Measurements from ENCODE around the gene ACAP3.

ACAP3 gene

DNA sequence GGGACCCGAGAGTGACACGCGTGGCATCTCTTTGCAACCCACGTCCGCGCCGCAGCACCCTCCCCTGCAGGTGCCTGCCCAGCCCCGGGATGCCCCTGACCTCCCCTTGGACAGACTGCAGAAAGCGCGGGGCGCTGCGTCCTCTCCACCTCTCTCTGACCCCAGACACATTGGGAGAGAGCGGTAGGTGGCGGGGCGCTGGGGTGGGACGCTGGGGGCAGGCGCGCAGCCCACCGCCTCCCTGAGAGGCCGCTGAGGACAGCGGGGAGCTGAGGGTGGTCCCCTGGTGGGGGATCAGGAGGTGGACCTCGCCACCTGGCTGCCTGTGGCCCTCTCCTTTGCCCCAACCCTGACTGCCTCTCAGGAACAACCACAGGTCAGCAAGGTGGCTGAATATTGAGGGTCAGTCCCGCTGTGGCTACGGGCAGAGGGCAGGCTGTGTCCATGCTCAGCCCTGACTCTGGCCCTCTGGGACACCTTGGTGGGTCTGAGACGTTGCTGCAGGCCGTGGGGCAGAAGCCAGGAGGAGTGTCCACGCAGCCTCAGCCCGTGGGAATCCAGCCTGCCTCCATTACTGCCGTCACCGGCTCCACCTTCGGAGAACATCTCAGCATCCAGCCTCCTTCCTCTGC, 33.3 kb downstream of the ACAP3 start:
- no peak for DNase-seq
- Histone ChIP-seq H3K4me3 (ENCODE audit: low read length) (peak overlapping the region; percentile 97), H4K20me1 (ENCODE audit: insufficient read depth, low read length) (no peaks in the 10 kb centered on the region; the same call in 1 of the 2 replicates), H3K27ac (ENCODE audit: low read length) (no peak overlapping the region), H3K27me3 (replicated peaks; ENCODE audit: insufficient read depth, low read length) (no peaks in the 10 kb centered on the region; the same call in 1 of the 2 replicates), H3K4me1 (ENCODE audit: low read length) (peaks cover 10% of the 10 kb centered on the region), H3K79me2 (ENCODE audit: low read length) (peaks cover 40% of the 10 kb centered on the region), H3F3A (ENCODE audit: insufficient read depth, low read length) (no peaks in the 10 kb centered on the region), H3K9me3 (replicated peaks; ENCODE audit: insufficient read depth, low read length) (no peaks in the 10 kb centered on the region), H3K9ac (ENCODE audit: low read length) (peak overlapping the region; percentile 60), H3K36me3 (replicated peaks; ENCODE audit: insufficient read depth, low read length) (no peaks in the 10 kb centered on the region), H3K4me2 (ENCODE audit: low read depth, low read length) (peak overlapping the region; percentile 100), H2AFZ (ENCODE audit: low read length) (peak overlapping the region; percentile 92), H3K9me2 (replicated peaks; ENCODE audit: insufficient read depth, low read length) (no peaks in the 10 kb centered on the region)
- TF ChIP-seq EZH2 (optimal IDR thresholded peaks at IDR 0.05; ENCODE audit: low read depth, low read length) = no peak
- TF ChIP-seq, protein P1, sequence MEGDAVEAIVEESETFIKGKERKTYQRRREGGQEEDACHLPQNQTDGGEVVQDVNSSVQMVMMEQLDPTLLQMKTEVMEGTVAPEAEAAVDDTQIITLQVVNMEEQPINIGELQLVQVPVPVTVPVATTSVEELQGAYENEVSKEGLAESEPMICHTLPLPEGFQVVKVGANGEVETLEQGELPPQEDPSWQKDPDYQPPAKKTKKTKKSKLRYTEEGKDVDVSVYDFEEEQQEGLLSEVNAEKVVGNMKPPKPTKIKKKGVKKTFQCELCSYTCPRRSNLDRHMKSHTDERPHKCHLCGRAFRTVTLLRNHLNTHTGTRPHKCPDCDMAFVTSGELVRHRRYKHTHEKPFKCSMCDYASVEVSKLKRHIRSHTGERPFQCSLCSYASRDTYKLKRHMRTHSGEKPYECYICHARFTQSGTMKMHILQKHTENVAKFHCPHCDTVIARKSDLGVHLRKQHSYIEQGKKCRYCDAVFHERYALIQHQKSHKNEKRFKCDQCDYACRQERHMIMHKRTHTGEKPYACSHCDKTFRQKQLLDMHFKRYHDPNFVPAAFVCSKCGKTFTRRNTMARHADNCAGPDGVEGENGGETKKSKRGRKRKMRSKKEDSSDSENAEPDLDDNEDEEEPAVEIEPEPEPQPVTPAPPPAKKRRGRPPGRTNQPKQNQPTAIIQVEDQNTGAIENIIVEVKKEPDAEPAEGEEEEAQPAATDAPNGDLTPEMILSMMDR (IDR thresholded peaks at IDR 0.05; ENCODE audit: low read length) = no peak
- no peak for TF ChIP-seq EZH2phosphoT487 (IDR thresholded peaks at IDR 0.05; ENCODE audit: low read length)

DNA sequence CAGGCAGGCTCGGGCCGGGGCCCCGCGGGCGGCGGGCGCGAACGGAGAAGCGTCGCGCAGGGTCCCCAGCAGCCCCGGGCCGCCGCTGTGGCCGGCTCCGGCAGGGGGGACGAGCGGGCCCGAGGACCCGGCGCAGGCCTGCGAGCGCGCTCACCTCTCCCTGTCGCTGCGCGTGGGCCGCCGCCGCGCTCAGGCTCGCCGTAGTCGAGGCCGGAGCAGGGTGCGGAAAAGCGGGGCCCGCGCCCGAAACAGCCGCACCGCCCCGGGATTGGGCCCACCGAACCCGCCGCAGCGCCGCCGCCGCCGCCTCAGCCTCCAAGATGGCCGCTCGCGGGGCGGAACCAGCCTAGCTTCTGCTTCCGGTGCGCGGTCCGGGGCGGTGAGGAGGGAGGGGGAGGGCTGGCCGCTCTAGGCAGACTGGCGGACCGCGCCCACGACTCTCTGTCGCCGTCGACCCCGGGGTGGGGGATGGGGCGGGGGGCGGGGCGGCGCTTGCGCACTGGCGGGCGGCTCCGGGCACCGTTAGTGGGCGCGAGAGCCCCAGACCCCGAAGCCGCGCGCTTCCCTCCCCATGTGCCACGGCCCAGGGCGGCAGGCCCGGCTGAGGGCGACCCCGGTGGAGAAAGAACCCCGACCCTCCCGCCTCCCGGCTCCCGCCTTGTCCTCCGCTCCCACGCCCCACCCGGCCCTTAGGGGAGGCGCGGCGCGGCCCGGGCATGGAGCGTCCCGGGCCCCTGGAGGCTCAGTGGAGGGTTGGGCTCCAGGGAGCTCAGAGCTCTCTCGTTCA, 34.0 kb downstream of the ACAP3 start, which contains the start of gene UBE2J2:
UBE2J2 (minus strand) TSS at position 343 of the 787 bp plus-strand sequence. CDS start 5,862 bp downstream, outside the sequence.
- Histone ChIP-seq H3K36me3 (replicated peaks; ENCODE audit: insufficient read depth, low read length) (no peaks in the 10 kb centered on the region), H4K20me1 (ENCODE audit: insufficient read depth, low read length) (no peaks in the 10 kb centered on the region; the same call in 1 of the 2 replicates), H3K4me1 (ENCODE audit: low read length) (peaks cover 10% of the 10 kb centered on the region), H3K79me2 (ENCODE audit: low read length) (peaks cover 42% of the 10 kb centered on the region), H3K9me2 (replicated peaks; ENCODE audit: insufficient read depth, low read length) (no peaks in the 10 kb centered on the region), H3K4me2 (ENCODE audit: low read depth, low read length) (peak within 1 kb of the TSS; percentile 100), H3K27me3 (replicated peaks; ENCODE audit: insufficient read depth, low read length) (no peaks in the 10 kb centered on the region; the same call in 1 of the 2 replicates), H3K27ac (ENCODE audit: low read length) (no peak within 1 kb of the TSS), H2AFZ (ENCODE audit: low read length) (peak within 1 kb of the TSS; percentile 92), H3F3A (ENCODE audit: insufficient read depth, low read length) (no peaks in the 10 kb centered on the region), H3K9me3 (replicated peaks; ENCODE audit: insufficient read depth, low read length) (no peaks in the 10 kb centered on the region), H3K9ac (ENCODE audit: low read length) (peak within 1 kb of the TSS; percentile 85), H3K4me3 (ENCODE audit: low read length) (peak within 1 kb of the TSS; percentile 97)
- DNase-seq = peak; percentile 89
- TF ChIP-seq, protein P1 (IDR thresholded peaks at IDR 0.05; ENCODE audit: low read length) = no peak
- no peak for TF ChIP-seq EZH2phosphoT487 (IDR thresholded peaks at IDR 0.05; ENCODE audit: low read length)
- TF ChIP-seq EZH2 (optimal IDR thresholded peaks at IDR 0.05; ENCODE audit: low read depth, low read length) = no peak

DNA sequence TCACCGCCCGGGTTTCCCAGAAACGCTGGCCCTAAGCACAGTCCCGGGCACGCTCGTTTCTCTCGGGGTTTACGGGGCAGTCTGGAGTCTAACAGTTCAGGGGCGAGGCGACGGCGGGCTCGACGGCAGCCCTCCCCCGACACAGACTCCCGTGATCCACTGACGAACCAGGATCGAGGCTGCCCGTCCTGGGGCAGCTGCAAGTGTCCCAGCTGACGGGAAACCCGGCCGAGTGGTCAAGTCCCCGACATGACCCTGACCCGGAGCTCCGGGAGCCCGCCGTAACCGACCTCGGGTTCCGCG, 34.6 kb downstream of the ACAP3 start:
- TF ChIP-seq, protein P1 (IDR thresholded peaks at IDR 0.05; ENCODE audit: low read length) = no peak
- TF ChIP-seq EZH2phosphoT487 (IDR thresholded peaks at IDR 0.05; ENCODE audit: low read length) (no peak), EZH2 (optimal IDR thresholded peaks at IDR 0.05; ENCODE audit: low read depth, low read length) (no peak)
- no peaks in the 10 kb centered on the region; the same call in 1 of the 2 replicates for H3K27me3 ChIP-seq (replicated peaks; ENCODE audit: insufficient read depth, low read length)
- H3K9ac ChIP-seq (ENCODE audit: low read length) = peak overlapping the region; percentile 85
- H4K20me1 ChIP-seq (ENCODE audit: insufficient read depth, low read length) = no peaks in the 10 kb centered on the region; the same call in 1 of the 2 replicates
- H3K27ac ChIP-seq (ENCODE audit: low read length) = no peak overlapping the region
- peak overlapping the region; percentile 97 for H3K4me3 ChIP-seq (ENCODE audit: low read length)
- no peaks in the 10 kb centered on the region for H3K36me3 ChIP-seq (replicated peaks; ENCODE audit: insufficient read depth, low read length)
- DNase-seq = no peak
- H3K9me2 ChIP-seq (replicated peaks; ENCODE audit: insufficient read depth, low read length) = no peaks in the 10 kb centered on the region
- peak overlapping the region; percentile 98 for H3K4me2 ChIP-seq (ENCODE audit: low read depth, low read length)
- no peaks in the 10 kb centered on the region for H3F3A ChIP-seq (ENCODE audit: insufficient read depth, low read length)
- H3K4me1 ChIP-seq (ENCODE audit: low read length) = peaks cover 10% of the 10 kb centered on the region
- H2AFZ ChIP-seq (ENCODE audit: low read length) = no peak overlapping the region
- no peaks in the 10 kb centered on the region for H3K9me3 ChIP-seq (replicated peaks; ENCODE audit: insufficient read depth, low read length)
- H3K79me2 ChIP-seq (ENCODE audit: low read length) = peaks cover 47% of the 10 kb centered on the region

All from MM.1S (cell line).